ENCODE data around the gene ADCY9.
"Not testable (repeated sequence)": the region's sequence is repeated elsewhere in the genome, so short reads cannot be mapped to it uniquely, and the experiment has no call there.

ADCY9 gene

DNA sequence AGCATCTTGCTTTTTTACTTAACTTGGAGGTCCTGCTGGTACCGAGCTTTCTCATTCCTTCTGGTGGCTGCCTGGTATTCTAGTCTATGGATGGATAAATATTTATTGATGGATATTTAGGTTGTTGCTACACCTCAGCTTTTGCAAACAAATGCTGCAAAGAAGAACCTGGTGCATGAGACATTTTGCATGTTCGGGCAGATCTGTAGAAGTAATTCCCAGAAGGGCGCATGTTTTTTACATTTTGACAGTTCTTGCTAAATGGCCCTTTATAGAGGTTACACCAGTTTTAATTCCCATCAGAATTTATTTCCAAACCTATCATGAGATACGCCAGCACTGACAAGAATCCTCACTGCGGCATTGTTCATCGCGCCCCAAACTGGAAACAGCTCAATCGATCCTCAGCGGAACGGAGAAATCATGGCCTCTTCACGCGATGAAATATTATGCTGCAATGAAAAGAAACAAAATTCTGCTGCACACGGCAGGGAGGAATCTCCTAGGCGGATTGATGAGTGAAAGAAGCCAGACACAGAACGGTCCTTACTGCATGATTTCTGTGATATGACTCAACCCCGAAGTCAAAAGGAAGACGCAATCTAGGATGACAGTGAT lies 167.8 kb downstream of the ADCY9 start:
- DNase-seq: no peak

DNA sequence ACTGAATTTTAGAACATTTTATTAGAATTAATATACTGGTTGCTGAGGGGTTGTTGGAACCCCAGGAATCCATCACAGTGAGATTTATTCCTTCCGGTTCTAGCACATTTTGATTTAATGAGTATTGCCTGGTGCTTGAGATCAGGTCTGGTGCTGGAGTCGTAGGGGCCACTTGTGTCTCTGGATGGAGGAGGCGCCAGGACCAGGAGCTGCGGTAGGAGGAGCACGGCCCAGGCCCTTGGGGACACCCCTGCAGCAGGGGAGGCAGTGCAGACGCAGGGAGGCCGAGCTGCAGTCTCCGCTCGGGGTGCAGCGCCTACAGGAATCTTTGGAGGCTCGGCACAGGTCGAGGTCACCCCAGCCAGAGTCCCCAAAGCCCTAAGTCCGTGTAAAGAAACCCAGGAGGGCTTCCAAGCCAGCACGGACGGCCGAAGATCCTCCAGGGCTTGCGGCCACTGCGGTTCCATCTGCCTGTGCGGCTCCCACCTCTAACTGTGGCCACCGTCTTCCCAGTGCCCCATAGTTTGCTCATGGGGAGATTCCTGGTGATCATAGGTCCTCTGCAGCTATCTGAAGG lies 169.6 kb downstream of the ADCY9 start:
- DNase-seq: no peak

DNA sequence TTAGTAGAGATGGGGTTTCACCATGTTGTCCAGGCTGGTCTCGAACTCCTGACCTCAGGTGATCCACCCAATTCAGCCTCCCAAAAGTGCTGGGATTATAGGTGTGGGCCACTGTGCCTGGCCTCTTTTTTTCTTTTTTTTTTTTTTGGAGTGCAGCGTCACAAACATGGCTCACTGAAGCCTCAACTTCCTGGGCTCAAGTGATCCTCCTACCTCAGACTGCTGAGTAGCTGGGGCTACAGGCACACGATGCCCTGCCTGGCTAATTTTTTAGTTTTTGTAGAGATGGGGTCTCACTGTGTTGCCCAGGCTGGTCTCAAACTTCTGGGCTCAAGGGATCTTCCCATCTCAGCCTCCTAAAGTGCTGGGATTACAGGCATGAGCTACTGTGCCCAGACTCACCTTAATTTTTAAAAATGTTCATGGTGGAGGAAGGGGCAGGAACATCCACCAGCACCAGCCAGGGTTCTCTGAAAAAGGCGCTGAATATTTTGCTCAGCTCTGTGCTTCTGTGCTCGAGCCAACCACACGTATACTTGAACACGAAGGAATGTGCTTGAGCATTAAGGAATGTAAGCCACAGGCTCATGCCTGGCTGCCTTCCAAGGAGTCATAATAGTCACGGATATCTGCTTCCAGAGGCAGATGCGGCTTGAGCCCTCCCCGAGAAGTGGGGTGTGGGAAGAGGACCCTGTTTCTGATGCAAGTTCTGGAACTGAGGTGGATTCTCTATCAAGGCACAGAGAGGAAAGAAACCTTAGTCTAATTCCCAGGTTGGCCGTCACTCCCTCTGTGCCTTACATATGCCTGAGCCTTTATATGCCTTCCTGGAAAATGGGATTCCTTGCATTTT lies 170.3 kb downstream of the ADCY9 start:
- peak; percentile 99 for DNase-seq

DNA sequence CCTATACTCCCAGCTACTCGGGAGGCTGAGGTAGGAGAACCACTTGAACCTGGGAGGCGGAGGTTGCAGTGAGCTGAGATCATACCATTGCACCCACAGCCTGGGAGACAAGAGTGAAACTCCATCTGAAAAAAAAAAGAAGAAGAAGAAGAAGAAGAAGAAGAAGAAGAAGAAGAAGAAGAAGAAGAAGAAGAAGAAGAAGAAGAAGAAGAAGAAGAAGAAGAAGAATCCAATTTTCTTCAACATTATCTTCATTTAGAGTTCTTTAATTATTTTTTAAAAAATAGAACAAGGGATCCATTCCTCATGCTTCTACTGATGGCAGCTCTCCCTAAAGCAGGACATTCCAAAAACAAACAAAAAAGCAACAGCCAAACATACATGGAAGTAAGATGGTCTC lies 171.8 kb downstream of the ADCY9 start:
- not testable (repeated sequence) for DNase-seq

- not testable (repeated sequence) for DNase-seq
Observed at GRCh38 chr16:3942146-3942545, 174.1 kb downstream of the ADCY9 start.

GRCh38 chr16:3938843-3939624 lies 177.2 kb downstream of the ADCY9 start:
- DNase-seq: peak; percentile 95

GRCh38 chr16:3938471-3938842 lies 177.8 kb downstream of the ADCY9 start:
- no peak for DNase-seq

DNA sequence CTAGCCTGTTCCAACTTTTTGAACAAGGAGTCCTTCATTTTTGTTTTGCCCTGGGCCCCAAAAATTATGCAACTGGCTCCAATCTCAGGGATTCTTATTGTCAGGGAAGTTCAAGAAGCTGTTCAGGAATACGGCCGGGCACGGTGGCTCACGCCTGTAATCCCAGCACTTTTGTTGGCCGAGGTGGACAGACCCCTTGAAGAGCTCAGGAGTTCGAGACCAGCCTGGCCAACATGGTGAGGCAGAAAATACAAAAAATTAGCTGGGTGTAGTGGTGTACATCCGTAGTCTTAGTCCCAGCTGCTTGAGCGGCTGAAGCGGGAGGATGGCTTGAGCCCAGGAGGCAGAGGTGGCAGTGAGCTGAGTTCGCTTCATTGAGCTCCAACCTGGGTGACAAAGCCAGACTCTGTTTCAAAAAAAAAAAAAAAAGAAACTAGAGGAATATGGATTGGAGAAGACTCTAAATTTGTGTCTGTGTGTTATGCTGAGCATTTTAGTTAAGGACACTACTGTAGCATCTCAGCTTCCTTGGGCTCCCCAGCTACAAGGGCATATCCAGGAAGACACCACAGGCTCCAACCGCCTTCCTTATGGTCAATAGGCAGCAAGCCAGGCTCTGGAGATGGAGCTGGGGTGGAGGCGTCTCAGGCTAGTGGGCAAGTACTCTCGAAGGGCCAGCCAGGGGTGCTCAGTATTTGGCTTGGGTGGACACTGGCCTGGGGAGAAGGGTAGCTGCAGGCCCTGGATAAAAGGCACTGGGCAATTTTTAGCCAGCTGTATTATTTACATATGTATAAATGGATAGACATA lies 179.0 kb downstream of the ADCY9 start:
- DNase-seq: no peak

DNA sequence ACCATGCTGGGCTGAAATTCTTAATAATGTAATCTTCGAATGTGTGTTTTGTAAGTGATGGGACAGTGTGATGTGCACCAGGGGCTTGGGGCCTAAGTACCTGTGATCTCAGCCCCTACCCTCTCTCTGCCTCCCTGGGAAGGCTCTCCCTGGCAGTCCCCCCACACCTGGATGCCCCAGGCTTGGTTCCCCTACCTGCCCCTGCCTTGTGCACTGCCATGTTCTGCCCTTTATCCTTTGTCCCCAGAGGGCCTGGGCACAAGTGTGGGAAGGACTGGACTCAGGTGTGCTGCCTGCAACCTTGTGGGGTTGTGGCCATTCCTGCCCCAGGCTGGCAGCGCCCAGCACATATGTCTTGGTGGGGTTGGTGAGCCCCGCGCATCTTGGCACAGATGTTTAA lies 180.3 kb downstream of the ADCY9 start:
- DNase-seq: no peak

DNA sequence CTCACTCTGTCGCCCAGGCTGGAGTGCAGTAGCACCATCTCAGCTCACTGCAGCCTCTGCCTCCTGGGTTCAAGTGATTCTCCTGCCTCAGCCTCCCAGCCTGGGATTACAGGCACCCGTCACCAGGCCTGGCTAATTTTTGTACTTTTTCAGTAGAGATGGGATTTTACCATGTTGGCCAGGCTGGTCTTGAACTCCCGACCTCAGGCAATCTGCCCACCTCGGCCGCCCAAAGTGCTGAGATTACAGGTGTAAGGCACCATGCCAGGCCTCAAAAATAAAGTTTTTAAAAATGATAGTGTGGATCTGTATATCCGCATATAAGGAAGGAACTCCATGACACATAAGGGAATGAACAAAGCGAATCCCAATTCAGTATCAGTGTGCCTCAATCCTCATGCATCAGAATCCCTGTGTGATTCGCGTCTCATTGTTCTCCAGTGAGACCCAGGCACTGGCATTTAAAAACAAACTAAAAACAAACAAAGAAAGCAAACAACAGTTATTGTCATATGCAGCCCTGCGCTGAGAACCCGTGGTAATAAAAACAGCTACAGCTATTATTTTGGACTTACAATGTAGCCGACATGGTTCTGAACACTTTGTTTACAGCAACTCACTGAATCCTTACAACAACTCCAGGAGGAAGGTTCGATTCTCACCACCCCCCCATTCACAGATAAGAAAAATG lies 181.6 kb downstream of the ADCY9 start:
- no peak for DNase-seq

DNA sequence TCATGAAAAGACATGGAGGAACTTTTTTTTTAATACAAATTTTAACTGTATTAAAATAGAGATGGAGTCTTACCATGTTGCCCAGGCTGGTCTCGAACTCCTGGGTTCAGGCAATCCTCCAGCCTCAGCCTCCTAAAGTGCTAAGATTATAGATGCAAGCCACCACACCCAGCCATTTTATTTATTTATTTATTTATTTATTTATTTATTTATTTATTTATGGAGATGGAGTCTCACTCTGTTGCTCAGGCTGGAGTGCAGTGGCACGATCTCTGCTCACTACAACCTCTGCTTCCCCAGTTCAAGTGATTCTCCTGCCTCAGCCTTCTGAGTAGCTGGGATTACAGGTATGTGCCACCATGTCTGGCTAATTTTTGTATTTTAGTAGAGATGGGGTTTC lies 189.1 kb downstream of the ADCY9 start:
- DNase-seq: not testable (repeated sequence)

DNA sequence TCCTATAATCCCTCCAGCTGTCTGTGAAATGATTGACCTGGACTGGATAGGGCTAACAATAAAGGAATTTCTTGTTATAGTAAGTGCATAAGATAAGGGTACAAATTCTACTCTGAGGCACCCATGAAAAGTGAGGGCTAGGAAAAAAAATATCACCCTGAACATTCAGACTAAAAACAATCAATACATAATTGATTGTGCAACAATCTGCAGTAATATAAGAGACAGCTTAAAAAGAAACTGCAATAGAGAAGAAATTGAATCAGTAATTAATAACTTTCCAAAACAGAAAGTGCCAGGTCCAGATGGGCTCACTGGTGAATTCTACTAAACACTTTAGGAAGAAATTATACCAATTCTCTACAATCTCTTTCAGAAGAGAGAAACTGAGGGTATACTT lies 191.5 kb downstream of the ADCY9 start:
- DNase-seq: no peak

DNA sequence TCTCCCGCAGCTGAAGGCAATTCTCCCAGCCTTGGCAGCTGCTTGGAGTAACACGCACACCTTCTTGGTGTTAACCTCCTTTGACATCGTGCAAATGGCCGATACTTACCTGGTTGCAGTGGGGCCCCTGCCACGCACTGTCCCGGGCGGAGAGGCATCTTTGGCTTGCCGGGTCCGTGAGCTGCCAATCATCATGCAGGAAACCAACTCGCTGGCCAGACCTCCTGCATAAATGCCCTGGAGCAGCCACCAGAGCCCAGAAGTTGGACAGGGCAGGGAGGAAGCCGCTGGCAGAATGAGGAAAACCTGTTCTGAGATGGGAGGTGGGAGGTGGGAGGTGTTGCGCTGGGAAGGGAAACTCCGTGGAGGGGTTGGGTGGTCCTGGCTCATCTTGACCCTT lies 194.0 kb downstream of the ADCY9 start:
- no peak for DNase-seq

DNA sequence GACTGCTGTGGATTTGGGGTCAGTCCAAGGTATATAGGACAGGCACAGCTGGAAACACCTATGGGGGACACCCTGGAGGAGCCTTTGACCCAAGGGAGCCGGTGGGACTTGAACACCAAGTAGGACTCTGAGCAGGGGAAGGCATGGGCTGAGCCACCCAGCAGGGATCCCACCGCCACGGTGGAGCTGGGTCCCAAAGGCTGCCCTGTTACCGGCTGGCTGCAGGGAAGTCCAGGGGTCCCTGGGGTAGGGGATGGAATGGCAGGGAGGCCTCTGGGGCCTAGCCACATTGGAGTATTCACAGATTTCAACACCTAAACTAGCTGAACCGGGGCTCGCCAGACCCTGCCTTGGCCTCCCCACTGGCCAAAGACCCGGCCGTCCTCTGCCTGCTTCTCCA lies 196.0 kb downstream of the ADCY9 start:
- no peak for DNase-seq

DNA sequence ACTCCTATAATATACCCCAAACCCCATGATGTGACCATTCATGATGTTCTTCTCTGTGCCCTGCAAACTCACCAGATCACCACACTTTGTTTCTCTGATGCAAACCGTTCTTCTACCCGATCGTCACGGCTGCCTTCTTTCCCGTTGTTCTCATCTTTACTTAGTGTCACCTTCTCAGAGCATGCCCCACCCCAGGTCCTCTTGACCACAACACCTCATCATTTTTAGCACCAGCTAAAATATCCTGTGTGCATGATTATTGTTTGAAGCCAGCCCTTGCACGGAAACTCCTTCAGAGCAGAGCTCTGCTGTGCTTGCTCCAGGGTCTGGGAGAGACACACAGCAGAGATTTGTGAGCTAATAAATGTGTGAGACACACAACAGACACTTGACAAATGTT lies 196.8 kb downstream of the ADCY9 start:
- DNase-seq: no peak

- no peak for DNase-seq
Observed at GRCh38 chr16:3915426-3916260, 200.6 kb downstream of the ADCY9 start.

DNA sequence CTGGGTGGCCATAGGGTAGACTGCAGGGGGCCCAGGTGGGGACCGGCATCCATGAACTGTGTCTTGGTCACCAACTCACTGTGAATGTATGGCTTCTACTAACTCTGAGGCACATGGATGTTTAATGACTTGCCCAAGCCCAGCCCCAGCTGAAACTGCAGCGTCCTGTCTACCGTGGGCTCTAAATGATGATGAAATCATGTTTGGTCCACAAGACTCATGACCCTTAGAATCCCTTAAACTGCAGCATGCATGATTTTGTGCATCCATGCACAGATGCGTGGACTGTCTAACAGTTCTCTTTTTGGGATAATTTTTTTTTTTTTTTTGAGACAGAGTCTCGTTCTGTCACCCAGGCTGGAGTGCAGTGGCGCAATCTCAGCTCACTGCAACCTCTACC lies 203.3 kb downstream of the ADCY9 start:
- DNase-seq: no peak

All from fibroblast of skin of scalp (primary cell).